Measurements from ENCODE around the gene INTS11.

Gene INTS11

GRCh38 chr1:1284221-1285101, 40.0 kb downstream of the INTS11 start:
- no peak for DNase-seq

DNA sequence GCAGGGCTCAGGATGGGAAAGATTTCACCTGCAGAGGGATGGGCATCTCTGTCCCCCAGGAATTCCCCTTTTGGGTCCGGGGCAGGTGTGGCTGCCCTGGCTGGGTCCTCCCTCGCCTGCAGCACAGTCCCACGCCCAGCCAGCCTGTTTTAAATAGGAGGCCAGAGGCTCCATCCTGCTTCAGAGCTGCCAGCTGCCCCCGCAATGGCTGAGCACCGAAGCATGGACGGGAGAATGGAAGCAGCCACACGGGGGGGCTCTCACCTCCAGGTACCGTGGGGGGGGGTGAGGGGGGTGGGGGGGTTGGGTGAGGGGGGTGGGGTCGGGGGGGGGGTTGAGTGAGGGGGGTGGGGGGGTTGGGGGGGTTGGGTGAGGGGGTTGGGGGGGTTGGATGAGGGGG, 40.6 kb downstream of the INTS11 start:
- no peak for DNase-seq

DNA sequence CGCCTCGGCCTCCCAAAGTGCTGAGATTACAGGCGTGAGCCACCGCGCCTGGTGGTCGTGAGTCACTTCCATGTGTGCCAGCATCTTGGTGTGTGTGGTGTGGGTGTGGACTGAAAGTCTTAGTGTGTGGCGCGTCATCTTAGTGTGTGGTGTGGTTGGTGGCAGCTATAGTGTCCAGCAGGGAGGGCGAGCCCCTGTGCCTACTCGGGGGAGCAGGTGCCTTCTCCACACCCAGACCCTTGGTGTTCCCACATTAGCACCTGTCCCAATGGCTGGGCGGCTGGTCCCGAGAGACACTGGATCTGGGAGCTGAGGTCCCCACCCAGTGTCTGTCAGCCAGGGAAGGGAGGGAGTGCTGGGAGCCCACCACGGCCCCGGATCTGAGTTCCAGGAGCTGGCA, 41.5 kb downstream of the INTS11 start:
- DNase-seq = no peak

DNA sequence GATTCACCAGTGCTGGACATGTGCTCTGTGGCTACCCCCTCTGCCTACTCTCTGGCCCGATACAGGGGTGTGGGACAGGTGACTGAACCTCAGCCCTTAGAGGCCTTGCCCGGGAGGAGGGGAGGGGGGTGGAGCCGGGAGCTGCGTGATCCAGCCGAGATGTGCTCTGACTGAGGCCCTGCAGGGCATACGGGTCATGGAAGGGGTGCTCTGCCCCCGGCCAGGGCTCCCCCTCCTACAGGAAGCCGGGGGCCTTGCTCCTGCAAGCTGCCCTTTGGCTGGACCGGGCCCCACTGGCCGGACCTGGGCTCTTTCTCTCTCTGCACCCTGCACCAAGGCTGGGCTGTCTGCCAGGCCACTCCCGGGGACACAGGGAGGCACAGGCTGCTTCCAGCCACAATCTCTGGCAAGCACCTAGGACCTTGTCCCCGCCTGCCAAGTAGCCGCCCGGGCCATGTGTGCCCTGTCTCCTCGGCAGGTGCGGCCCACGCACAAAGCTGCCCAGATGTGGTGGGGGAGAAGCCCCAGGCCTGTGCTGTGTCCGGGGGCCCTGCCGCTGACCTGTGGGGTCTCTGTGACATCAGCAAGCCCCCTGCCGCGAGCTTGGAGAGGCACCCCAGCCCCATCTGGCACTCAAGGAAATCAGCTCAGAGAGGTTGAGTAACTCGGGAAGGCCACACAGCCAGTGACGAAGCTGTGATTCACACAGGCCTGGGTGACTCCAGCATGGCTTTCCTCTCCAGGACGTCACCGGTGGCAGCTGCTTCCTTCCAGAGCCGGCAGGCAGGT, 42.7 kb downstream of the INTS11 start:
- no peak for DNase-seq

DNA sequence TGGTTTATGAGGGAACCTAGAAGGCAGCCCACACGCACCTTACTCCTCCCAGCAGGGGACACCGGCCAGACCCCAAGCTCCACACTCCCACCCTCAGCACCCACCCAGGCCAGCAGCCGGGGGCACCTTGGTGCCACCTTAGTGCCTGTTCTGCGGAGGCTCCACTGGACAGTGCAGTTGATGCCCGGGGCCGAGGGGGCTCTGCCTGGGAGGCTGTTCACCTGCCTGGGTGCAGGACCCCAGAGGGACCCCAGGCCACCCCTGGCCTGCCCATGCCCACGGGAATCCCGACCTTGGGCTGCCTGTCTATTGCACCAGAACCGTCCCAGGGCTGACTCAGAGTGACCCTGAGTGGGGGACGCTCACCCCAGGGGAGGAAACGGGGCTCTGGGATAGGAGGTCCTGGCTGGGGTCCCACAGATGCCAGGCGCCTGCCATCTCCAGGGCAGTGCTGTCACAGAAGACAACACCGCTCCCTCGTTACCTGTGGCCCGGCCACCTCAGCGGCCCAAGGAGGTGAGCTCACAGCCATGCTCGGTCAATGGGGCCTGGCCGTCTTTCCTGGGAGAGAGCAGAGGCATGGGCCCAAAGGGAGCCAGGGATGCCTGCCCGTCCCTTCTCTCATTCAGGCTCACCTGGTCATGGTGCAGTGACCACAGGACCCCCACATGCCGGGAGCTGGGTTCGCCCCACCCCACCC, 43.5 kb downstream of the INTS11 start:
- no peak for DNase-seq

DNA sequence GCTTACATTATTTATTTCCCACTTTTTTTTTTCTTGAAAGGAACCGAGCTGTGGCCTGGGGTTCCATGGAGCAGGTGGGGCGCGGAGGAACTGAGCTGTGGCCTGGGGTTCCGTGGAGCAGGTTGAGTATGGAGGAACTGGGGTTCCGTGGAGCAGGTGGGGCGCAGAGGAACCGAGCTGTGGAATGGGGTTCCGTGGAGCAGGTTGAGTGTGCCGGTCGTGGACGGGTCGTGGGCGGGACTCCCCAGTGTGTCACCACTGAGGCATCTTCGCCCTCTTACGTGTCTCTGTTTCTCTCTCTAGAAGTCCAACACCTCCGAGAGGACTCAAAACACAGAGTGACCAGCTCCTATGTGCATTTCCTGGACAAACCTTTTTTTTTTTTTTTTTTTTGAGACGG, 45.4 kb downstream of the INTS11 start:
- DNase-seq = no peak

DNA sequence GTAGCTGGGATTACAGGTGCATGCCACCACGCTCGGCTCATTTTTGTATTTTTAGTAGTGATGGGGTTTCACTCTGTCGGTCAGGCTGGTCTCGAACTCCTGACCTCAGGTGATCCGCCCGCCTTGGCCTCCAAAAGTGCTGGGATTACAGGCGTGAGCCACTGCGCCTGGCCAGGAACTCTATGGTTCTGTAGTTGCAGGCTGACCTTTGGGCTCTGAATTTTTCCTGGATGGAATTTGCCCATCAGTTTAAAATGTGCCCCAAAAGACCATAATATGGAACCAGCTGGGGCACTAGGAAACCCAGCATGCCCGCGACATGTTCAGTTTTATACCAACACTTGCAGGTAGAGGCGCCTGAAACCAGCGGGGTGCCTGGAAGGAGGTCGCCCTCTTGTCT, 45.8 kb downstream of the INTS11 start:
- DNase-seq = no peak

DNA sequence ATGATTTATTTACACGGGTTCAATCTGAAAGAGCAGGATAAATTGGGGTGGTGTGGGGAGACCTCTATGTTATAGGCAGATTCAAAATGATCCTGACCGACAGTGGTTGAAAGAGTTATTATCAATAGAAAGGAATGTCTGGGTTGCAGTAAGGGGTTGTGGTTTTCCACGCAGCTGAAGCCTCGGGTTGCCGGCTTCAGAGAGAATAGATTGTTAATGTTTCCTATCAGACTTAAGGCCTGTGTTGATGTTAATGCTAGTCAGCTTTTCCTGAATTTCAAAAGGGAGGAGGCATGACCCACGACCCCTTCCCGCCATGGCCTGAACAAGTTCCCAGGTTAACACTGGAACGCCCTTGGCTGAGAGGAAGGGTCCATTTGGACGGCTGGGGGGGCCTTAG, 48.6 kb downstream of the INTS11 start:
- no peak for DNase-seq

- DNase-seq = no peak
Observed at GRCh38 chr1:1274931-1275431, 49.5 kb downstream of the INTS11 start.

DNA sequence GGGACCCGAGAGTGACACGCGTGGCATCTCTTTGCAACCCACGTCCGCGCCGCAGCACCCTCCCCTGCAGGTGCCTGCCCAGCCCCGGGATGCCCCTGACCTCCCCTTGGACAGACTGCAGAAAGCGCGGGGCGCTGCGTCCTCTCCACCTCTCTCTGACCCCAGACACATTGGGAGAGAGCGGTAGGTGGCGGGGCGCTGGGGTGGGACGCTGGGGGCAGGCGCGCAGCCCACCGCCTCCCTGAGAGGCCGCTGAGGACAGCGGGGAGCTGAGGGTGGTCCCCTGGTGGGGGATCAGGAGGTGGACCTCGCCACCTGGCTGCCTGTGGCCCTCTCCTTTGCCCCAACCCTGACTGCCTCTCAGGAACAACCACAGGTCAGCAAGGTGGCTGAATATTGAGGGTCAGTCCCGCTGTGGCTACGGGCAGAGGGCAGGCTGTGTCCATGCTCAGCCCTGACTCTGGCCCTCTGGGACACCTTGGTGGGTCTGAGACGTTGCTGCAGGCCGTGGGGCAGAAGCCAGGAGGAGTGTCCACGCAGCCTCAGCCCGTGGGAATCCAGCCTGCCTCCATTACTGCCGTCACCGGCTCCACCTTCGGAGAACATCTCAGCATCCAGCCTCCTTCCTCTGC, 50.0 kb downstream of the INTS11 start:
- no peak for DNase-seq

DNA sequence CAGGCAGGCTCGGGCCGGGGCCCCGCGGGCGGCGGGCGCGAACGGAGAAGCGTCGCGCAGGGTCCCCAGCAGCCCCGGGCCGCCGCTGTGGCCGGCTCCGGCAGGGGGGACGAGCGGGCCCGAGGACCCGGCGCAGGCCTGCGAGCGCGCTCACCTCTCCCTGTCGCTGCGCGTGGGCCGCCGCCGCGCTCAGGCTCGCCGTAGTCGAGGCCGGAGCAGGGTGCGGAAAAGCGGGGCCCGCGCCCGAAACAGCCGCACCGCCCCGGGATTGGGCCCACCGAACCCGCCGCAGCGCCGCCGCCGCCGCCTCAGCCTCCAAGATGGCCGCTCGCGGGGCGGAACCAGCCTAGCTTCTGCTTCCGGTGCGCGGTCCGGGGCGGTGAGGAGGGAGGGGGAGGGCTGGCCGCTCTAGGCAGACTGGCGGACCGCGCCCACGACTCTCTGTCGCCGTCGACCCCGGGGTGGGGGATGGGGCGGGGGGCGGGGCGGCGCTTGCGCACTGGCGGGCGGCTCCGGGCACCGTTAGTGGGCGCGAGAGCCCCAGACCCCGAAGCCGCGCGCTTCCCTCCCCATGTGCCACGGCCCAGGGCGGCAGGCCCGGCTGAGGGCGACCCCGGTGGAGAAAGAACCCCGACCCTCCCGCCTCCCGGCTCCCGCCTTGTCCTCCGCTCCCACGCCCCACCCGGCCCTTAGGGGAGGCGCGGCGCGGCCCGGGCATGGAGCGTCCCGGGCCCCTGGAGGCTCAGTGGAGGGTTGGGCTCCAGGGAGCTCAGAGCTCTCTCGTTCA, 50.8 kb downstream of the INTS11 start, which contains the start of gene UBE2J2:
Gene UBE2J2 (minus strand): TSS at position 343 of the 787 bp plus-strand sequence. CDS start 5,862 bp downstream, outside the sequence.
- DNase-seq = peak; percentile 97

DNA sequence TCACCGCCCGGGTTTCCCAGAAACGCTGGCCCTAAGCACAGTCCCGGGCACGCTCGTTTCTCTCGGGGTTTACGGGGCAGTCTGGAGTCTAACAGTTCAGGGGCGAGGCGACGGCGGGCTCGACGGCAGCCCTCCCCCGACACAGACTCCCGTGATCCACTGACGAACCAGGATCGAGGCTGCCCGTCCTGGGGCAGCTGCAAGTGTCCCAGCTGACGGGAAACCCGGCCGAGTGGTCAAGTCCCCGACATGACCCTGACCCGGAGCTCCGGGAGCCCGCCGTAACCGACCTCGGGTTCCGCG, 51.3 kb downstream of the INTS11 start:
- no peak for DNase-seq

GRCh38 chr1:1272341-1273208, 51.9 kb downstream of the INTS11 start:
- no peak for DNase-seq

GRCh38 chr1:1270813-1271212, 53.6 kb downstream of the INTS11 start:
- DNase-seq = no peak

GRCh38 chr1:1268284-1268682, 56.2 kb downstream of the INTS11 start:
- DNase-seq = no peak

DNA sequence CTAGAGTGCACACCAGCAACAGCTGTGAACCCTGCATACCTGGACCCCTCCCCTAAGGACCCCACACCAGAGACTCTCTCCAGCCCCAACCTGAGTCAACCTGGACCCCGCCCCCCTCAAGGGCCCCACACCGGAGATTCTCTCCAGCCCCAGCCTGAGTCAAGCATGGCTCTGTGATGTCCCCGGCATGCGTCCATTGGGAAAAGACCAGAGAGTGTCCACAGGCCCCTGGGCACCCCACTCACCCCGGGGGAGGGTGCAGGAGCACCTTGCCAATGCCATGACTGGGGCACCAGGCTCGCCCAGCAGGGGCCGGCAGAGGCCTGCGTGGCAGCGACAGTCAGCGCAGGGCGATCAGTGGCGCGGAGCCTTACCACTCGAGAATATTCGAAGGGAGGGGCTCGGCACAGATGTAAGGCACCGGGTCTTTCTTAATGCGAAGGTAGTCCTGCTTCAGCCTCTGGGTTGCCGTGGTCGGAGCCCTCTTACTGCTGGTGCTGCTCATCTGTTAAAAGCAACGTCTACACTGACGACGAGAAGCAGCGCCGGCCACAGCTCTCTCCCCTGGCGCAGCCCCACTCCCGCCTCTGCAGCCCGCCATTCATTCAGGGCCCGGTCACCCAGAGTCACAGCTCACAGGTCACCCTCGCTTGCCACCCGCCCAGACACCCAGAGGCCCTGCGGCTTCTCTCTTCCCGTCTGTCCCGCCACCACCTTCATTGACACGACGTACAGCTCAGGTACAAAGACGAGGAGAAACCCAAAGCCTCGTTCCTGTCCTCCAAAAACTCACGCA, 56.8 kb downstream of the INTS11 start:
- no peak for DNase-seq

DNA sequence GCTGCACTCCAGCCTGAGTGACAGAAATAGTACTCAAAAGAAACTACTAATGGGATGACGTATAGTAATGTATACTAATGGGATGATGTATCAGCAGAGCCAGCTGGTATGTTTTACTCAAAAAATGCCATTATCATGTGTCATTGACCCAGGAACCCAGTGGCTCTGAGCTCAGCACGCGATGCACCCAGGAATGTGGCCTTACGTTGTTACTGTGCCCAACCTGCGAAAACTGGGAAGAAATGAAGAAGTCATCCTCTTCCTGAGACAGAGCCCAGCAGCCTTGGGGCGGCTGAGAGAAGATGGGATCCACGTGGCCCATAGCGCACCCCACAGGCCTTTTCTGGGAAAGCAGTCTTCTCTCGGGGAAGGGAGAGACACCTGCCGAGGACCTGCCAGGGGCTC, 59.6 kb downstream of the INTS11 start:
- no peak for DNase-seq

DNA sequence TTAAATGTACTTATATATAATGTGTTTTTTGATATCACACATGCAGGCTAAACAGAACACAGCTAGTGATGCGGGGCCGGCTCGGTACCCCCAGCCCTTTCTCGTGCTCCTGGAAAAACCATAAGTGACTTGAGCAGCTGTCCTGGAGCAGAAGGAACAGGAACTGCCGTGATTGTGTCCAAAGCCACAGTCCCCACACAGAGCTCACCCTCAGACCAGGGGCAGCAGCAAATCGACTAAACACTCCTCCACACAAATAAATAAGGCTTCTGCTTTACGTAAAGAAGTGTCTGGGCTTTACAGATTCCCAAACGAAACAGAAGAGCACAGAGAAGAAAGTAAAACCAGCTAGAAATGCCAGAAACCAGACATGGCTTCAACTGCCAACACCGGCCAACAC, 60.4 kb downstream of the INTS11 start:
- no peak for DNase-seq

DNA sequence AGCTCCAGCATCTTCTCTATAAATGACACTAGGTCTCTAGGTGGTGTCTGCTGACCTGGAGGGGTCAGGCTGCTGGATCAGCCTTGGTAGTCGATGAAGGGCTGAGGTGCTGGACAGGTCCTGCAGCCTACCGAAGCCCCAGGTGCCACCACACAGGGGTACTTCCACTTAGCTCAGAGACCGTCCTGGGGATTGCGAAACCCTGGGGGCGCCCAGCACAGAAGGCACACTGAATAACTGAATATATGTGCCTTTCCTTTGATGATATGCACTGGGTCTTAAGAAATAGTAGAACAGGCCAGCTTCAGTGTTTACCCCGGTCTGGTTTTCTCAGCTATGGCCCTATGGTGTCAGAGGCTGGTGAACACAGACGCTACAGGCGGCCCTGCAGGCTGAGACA, 61.7 kb downstream of the INTS11 start:
- DNase-seq = no peak

DNA sequence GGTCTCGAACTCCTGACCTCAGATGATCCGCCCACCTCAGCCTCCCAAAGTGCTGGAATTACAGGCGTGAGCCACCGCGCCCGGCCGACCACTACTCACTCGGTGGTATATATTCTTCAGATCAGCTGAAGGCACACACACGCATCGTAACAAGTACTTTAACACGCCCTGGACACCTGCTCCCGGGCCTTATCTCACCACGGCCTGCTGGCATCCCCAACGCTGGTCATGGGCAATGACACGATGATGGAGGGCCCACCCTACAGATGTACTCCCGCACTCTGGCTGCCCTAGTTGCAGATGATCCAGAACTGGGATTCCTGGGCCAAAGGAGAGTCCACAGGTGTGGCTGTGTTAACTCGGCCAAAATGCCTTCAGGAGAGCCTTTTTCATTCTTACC, 62.4 kb downstream of the INTS11 start:
- no peak for DNase-seq

Data from right forelimb (tissue), 1 donor.